ENCODE data around the gene PLPPR3.
A peak's percentile ranks its signal among the peaks of the same experiment; 100 is the strongest.

PLPPR3 gene

DNA sequence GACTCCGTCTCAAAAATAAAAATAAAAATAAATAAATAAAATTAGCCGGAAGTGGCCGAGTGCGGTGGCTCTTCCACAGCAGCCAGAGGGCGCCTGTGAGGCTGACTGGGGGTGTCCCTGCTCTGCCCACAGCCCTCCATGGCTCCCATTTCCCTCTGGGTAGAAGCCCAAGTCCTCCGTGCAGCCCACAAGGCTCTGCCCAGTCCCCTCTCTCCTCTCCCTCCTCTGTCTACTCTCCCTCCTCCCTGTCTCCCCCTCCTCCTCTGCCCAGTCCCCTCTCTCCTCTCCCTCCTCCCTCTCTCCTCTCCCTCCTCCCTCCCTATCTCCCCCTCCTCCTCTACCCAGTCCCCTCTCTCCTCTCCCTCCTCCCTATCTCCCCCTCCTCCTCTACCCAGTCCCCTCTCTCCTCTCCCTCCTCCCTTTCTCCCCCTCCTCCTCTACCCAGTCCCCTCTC lies 50.4 kb downstream of the PLPPR3 start:
- DNase-seq (ENCODE audit: low read depth), result no peak

DNA sequence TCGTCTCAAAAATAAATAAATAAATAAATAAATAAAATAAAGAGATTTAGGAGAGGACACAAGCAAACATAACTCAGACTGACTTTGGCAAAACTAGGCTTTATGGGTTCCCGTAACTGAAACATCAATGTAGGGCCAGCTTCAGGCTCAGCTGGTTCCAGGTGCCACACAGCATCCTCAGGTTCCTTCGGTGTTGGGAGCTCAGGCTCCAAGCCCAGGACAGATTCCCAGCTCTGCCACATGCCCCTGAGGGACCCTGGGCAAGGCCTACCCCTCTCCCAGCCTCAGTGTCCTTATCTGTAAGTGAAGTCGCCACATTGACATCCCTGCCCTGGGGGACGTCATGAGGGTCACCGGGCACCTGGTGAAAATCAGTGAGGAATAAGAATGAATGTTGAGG lies 52.1 kb downstream of the PLPPR3 start:
- no peak for DNase-seq (ENCODE audit: low read depth)

DNA sequence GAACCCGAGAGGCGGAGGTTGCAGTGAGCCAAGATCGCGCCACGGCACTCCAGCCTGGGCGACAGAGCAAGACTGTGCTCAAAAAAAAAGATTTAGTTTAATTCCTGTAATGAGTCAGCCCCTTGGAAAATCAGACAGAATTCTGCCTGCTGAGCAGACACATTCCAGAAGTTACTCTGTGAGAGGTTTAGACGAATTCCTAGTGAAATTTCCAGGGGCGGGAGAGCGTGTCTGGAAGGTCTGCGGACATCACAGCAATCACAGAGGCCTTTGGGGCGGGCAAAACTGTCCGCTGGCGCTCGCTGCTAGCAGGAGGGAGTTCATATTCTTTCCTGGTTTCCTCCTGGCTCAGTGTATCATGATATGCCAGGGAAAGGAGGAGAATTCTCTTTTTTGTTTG lies 53.3 kb downstream of the PLPPR3 start:
- DNase-seq (ENCODE audit: low read depth), result peak; percentile 82

DNA sequence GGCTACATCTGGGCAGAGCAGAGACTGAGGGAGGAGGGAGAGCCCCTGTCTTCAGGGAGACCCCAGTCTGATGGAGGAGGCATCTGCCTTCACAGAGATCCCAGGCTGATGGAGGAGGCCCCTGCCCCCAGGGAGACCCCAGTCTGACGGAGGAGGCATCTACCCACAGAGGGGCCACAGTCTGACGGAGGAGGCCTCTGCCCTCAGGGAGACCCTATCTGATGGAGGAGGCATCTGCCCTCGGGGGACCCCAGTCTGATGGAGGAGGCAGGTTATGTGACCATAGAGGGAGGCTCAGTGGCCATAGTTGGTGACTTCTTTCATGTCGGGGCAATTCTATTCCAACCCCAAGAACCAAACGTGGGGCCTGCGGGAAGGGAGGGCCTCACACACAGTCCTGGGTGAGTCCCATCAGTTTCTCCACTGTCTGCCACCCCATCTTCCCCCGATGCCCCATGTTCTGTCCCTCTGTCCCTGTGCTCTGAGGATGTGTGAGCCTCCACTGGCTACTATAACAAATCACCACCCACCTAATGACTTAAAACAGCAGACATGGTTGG lies 56.5 kb downstream of the PLPPR3 start:
- DNase-seq (ENCODE audit: low read depth), result no peak

DNA sequence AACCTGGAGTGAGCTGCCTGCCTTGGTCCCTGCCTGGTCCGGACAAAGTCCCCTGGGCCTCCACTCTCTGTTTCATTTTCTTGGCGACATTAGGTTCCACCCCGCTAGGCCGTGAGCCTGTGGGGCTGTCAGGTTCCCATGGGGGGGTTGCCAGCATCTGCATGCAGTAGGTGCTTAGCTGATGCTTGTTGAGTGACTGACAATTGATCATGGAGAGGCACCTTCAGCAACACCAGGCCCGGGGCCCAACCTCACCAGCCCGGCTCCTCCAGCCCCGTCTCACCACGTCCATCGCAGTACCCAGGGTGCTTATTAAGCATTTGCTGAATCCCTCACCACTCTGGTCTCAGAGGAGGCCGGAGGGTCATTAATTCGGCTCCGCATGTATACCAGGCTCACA lies 57.5 kb downstream of the PLPPR3 start:
- no peak for DNase-seq (ENCODE audit: low read depth)

DNA sequence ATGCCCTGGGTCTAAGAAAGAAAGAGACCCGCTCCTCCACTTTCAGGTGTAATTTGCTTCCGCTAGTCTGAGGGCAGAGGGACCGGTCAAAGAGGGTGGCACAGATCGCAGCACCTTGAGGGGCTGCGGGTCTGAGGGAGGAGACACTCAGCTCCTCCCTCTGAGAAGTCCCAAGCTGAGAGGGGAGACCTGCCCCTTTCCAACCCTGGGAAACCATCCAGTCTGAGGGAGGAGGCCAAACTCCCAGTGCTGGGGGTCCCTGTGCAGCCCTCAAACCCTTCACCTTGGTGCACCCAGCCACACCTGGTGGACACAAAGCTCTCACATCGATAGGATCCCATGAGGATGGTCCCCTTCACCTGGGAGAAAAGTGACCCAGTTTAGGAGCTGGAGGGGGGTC lies 57.9 kb downstream of the PLPPR3 start:
- no peak for DNase-seq (ENCODE audit: low read depth)

DNA sequence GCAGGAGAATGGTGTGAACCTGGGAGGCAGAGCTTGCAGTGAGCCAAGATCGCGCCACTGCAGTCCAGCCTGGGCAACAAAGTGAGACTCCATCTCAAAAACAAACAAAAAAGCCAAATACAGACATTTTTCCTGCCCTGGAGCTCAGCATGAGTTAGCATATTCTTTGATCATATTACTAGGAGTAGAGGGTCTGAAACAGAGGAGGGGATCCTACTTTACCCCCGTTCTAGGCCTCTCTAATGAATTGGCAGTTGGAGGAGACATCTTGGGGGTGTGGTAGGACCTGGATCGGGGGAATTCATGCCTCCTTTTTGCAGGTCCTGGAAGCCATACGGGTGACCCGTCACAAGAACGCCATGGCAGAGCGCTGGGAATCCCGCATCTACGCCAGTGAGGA lies 58.6 kb downstream of the PLPPR3 start:
- DNase-seq (ENCODE audit: low read depth), result no peak

All from GM04504 (cell line).